Spleen (tissue), 11 donors: ENCODE results near the gene FAM13B. TPM values are rescaled to one million over a fixed set of nuclear protein-coding genes. Genes with fewer than 3 reads are reported as not detected.
"Not testable (repeated sequence)": the region's sequence is repeated elsewhere in the genome, so short reads cannot be mapped to it uniquely, and the experiment has no call there.

Source experiments
- DNase-seq: peaks from one replicate; pipeline ENCODE4 v3.0.0-alpha.2; 2020
- H3K27ac ChIP-seq, 8 donors: fragments of 200-600 bp; sonication (generic) in 7 of 8; 1 replicate in 4 of 8; 2 replicates in 4 of 8; pipeline versions ENCODE4 v1.5.0 to v1.8.0; 2016 to 2021; ENCODE audit warnings: inconsistent platforms in 4 of 8, mild to moderate bottlenecking in 4 of 8, moderate library complexity in 1 of 8
- H3K27me3 ChIP-seq, 7 donors: fragments of 200-600 bp; sonication (generic) in 6 of 7; replicated peaks in 1 of 7; 1 replicate in 4 of 7; 2 replicates in 3 of 7; pipeline versions ENCODE4 v1.5.0 to v1.8.0; 2016 to 2021; ENCODE audit warnings: inconsistent platforms in 3 of 7, mild to moderate bottlenecking in 1 of 7
- H3K36me3 ChIP-seq, 6 donors: fragments of 200-600 bp; sonication (generic) in 5 of 6; 1 replicate in 4 of 6; 2 replicates in 2 of 6; pipeline versions ENCODE4 v1.5.0 to v1.8.0; 2016 to 2021; ENCODE audit warnings: inconsistent platforms in 2 of 6
- H3K4me1 ChIP-seq, 6 donors: fragments of 200-600 bp; sonication (generic) in 5 of 6; 1 replicate in 3 of 6; 2 replicates in 3 of 6; pipeline versions ENCODE4 v1.5.0 to v1.8.0; 2016 to 2021; ENCODE audit warnings: inconsistent platforms in 3 of 6
- H3K4me3 ChIP-seq, 8 donors: fragments of 200-600 bp; sonication (generic) in 7 of 8; 1 replicate in 4 of 8; 2 replicates in 4 of 8; pipeline versions ENCODE4 v1.5.0 to v1.8.0; 2016 to 2021; ENCODE audit warnings: inconsistent platforms in 4 of 8, mild to moderate bottlenecking in 4 of 8, moderate library complexity in 2 of 8
- H3K9me3 ChIP-seq, 8 donors: fragments of 200-600 bp; sonication (generic) in 7 of 8; 1 replicate in 4 of 8; 2 replicates in 4 of 8; pipeline versions ENCODE4 v1.5.0 to v1.8.0; 2016 to 2021; ENCODE audit warnings: inconsistent platforms in 4 of 8
- POLR2A ChIP-seq, 3 donors: fragments of 450-650 bp; IDR thresholded peaks; one replicate each; pipeline ENCODE4 v1.5.1; 2017; ENCODE audit warnings: antibody characterized with exemption in 3 of 3, mild to moderate bottlenecking in 1 of 3
- POLR2AphosphoS5 ChIP-seq, 3 donors: sonication (generic); formaldehyde crosslinking; IDR thresholded peaks; one replicate each; pipeline ENCODE4 v1.5.1; 2017; ENCODE audit warnings: antibody characterized with exemption in 3 of 3
- WGBS, 5 donors: extraction: QIAGEN DNeasy Blood & Tissue Kit in 3 of 5; methylation state at CpG; one replicate each; pipeline versions ENCODE4 v1.1.5 to v1.1.7; 2013 to 2018; 5-methylcytosine and 5-hydroxymethylcytosine counted together
- intact Hi-C: fragments of 100-400 bp; cut with DNase I; formaldehyde crosslinking; loops from one replicate; pipeline ENCODE4 v1.15.0; 2023; ENCODE audit warnings: low total_unique reads
- polyA plus RNA-seq, 3 donors: library from polyadenylated mRNA; stranded (reverse); fragments of 200-250 nt; gene quantifications; one replicate each; pipeline ENCODE4 v1.2.1, GENCODE V29; 2013
- total RNA-seq, 7 donors: library from RNA; depleted of rRNA in 3 of 7; stranded (reverse); fragments of >200 nt in 3 of 7; fragmentation: NEBNext Ultra II Directional in 4 of 7; extraction: Animal tissue kit (Norgen Biotek cat#: 25700) in 4 of 7; gene quantifications; one replicate each; pipeline versions ENCODE4 v1.1.0 to v1.2.1, GENCODE V29; 2016 to 2021
- TF ChIP-seq, protein P1 (sequence below), 11 experiments: fragments of 200-600 bp in 7 of 11; fragments of 450-650 bp in 4 of 11; sonication (generic) in 4 of 11; IDR thresholded peaks in 8 of 11; conservative IDR thresholded peaks in 3 of 11; 1 replicate in 7 of 11; 2 replicates in 4 of 11; pipeline versions ENCODE4 v1.4.0 to v1.8.0; 2016 to 2021; ENCODE audit warnings: antibody characterized with exemption in 11 of 11, inconsistent platforms in 4 of 11, mild to moderate bottlenecking in 1 of 11
- donor health status: healthy with polysubstance abuse.
- donor health status: DM: no; HTN: no; CAD: no; lungs with moderate emphysema.
- donor health status: DM: no; HTN: no; CAD: no.
- donor health status: Bipolar disorder and iron deficiency.
- donor health status: healthy.
- donor health status: DM: no; HTN: no; CAD: no.
- donor health status: DM: yes; HTN: yes; CAD: no.

Gene FAM13B
- total and polyA plus RNA-seq, 10 donors = 11.3 to 91.9 (median 66.4) TPM

GRCh38 chr5:138028971-138029365, 3.9 kb downstream of the FAM13B start:
- Histone ChIP-seq H3K9me3 (no peaks in the 10 kb centered on the region), H3K27ac (peak overlapping the region in 7 of 8 donors; percentile 1 to 100 (median 100)), H3K4me3 (peak overlapping the region in 1 of 8 donors; percentile 35), H3K27me3 (no peaks in the 10 kb centered on the region), H3K36me3 (no peaks in the 10 kb centered on the region), H3K4me1 (peaks cover 48 to 91% (median 75%) of the 10 kb centered on the region in 6 donors)
- TF ChIP-seq POLR2A (IDR thresholded peaks at IDR 0.05) (no peak), POLR2AphosphoS5 (IDR thresholded peaks at IDR 0.05) (no peak)
- TF ChIP-seq, protein P1, sequence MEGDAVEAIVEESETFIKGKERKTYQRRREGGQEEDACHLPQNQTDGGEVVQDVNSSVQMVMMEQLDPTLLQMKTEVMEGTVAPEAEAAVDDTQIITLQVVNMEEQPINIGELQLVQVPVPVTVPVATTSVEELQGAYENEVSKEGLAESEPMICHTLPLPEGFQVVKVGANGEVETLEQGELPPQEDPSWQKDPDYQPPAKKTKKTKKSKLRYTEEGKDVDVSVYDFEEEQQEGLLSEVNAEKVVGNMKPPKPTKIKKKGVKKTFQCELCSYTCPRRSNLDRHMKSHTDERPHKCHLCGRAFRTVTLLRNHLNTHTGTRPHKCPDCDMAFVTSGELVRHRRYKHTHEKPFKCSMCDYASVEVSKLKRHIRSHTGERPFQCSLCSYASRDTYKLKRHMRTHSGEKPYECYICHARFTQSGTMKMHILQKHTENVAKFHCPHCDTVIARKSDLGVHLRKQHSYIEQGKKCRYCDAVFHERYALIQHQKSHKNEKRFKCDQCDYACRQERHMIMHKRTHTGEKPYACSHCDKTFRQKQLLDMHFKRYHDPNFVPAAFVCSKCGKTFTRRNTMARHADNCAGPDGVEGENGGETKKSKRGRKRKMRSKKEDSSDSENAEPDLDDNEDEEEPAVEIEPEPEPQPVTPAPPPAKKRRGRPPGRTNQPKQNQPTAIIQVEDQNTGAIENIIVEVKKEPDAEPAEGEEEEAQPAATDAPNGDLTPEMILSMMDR (IDR thresholded peaks at IDR 0.05 in 8 of 11, conservative IDR thresholded peaks at IDR 0.05 in 3 of 11) = no peak
- 72 to 87% (median 76%) methylated on average over 5 of the region's 5 CpGs for WGBS, 5 donors
- no peak for DNase-seq
- intact Hi-C loops = no loop called here

GRCh38 chr5:138028262-138028970, 4.5 kb downstream of the FAM13B start:
- Histone ChIP-seq H3K4me3 (peak overlapping the region in 1 of 8 donors; percentile 35), H3K27ac (peak overlapping the region in 7 of 8 donors; percentile 5 to 100 (median 100)), H3K4me1 (peaks cover 48 to 91% (median 74%) of the 10 kb centered on the region in 6 donors)
- intact Hi-C loops, H3K36me3 ChIP-seq, H3K9me3 ChIP-seq, H3K27me3 ChIP-seq, DNase-seq: not testable (repeated sequence)
- WGBS, 5 donors = 67 to 76% (median 74%) methylated on average over 12 of the region's 12 CpGs

DNA sequence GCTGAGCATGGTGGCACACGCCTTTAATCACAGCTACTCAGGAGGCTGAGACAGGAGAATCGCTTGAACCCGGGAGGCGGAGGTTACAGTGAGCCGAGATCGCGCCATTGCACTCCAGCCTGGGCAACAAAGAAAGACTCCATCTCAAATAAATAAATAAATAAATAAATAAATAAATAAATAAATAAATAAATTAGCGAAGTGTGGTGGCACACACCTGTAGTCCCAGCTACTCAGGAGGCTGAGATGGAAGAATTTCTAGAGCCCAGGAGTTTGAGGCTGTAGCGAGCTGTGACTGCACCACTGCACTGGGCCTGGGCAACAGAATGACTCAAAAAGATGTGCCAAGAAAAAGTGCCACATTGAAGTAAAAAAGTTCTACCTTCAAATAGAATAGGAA, 6.1 kb downstream of the FAM13B start:
- 96 to 98% (median 96%) methylated on average over 9 of the region's 9 CpGs for whole genome bisulfite sequencing, 5 donors
- H3K36me3 ChIP-seq, H3K27me3 ChIP-seq, H3K9me3 ChIP-seq, intact Hi-C loops, H3K27ac ChIP-seq, H3K4me3 ChIP-seq, DNase-seq: not testable (repeated sequence)
- peaks cover 47 to 100% (median 81%) of the 10 kb centered on the region in 6 donors for H3K4me1 ChIP-seq

- no peak for DNase-seq
- WGBS, 5 donors = 92 to 100% (median 93%) methylated on average over 1 of the region's 1 CpG
- Histone ChIP-seq H3K27ac (no peak overlapping the region), H3K36me3 (peaks cover 0 to 8% (median 2%) of the 10 kb centered on the region in 6 donors), H3K4me1 (peaks cover 34 to 100% (median 71%) of the 10 kb centered on the region in 6 donors), H3K4me3 (no peak overlapping the region), H3K27me3 (no peaks in the 10 kb centered on the region), H3K9me3 (no peaks in the 10 kb centered on the region)
- intact Hi-C loops = no loop called here
- TF ChIP-seq POLR2AphosphoS5 (IDR thresholded peaks at IDR 0.05) (no peak), POLR2A (IDR thresholded peaks at IDR 0.05) (no peak)
- TF ChIP-seq, protein P1 (IDR thresholded peaks at IDR 0.05 in 8 of 11, conservative IDR thresholded peaks at IDR 0.05 in 3 of 11) = no peak
These were observed 7.6 kb downstream of the FAM13B start for GRCh38 chr5:138025285-138025684.

- H3K27ac ChIP-seq = no peak overlapping the region
- no peak for DNase-seq
- intact Hi-C loops = no loop called here
- no peaks in the 10 kb centered on the region for H3K27me3 ChIP-seq
- H3K4me3 ChIP-seq = no peak overlapping the region
- peaks cover 22 to 89% (median 59%) of the 10 kb centered on the region in 6 donors for H3K4me1 ChIP-seq
- TF ChIP-seq, protein P1 (IDR thresholded peaks at IDR 0.05 in 8 of 11, conservative IDR thresholded peaks at IDR 0.05 in 3 of 11) = no peak
- TF ChIP-seq POLR2A (IDR thresholded peaks at IDR 0.05) (no peak), POLR2AphosphoS5 (IDR thresholded peaks at IDR 0.05) (no peak)
- peaks cover 0 to 20% (median 7%) of the 10 kb centered on the region in 6 donors for H3K36me3 ChIP-seq
- H3K9me3 ChIP-seq = no peaks in the 10 kb centered on the region
These were observed 8.8 kb downstream of the FAM13B start for GRCh38 chr5:138024117-138024516.
